IMR-90 (cell line): ENCODE data around the gene ATP9B. TPM values are rescaled to one million over a fixed set of nuclear protein-coding genes. Genes with fewer than 3 reads are reported as not detected.

Experiments
- ATAC-seq: fragments of 200-7000 bp; cut with Tn5 transposase; 2 replicates; pipeline ENCODE4 v1.9.1; 2020; ENCODE audit warnings: low read depth, mild to moderate bottlenecking, moderate library complexity
- BruUV-seq: library from RNA; stranded (reverse); fragments of 400-500 nt; replicated peaks from 2 replicates; lab custom pipeline; 2021; lab: Mats Ljungman, UMichigan
- CTCF ChIA-PET: fragments of 300-600 bp; formaldehyde crosslinking; extraction: SDS; loops from one replicate; lab custom pipeline; 2021; ENCODE audit warnings: antibody characterized with exemption; lab: Yijun Ruan, JAX
- POLR2A ChIA-PET: fragments of 300-600 bp; sonication (Branson Sonifier 250); formaldehyde crosslinking; loops from one replicate; lab custom pipeline; 2022; ENCODE audit warnings: antibody characterized with exemption; ENCODE audit not compliant: unreplicated experiment; lab: Charles Lee
- DNase-seq: peaks from one replicate; pipeline ENCODE4 v3.0.0; 2013
- H2AFZ ChIP-seq: replicated peaks from 2 replicates; pipeline ENCODE3; 2013; ENCODE audit warnings: low read length, mild to moderate bottlenecking; ENCODE audit not compliant: poor library complexity
- H2AK5ac ChIP-seq: 2 replicates; pipeline ENCODE4 v1.6.1; 2013; ENCODE audit warnings: low read depth, low read length, inconsistent platforms
- H2AK9ac ChIP-seq: replicated peaks from 2 replicates; pipeline ENCODE3; 2013; ENCODE audit warnings: mild to moderate bottlenecking, low read depth, low read length, moderate library complexity; ENCODE audit not compliant: poor library complexity
- H2BK120ac ChIP-seq: 2 replicates; pipeline ENCODE4 v1.6.1; 2013; ENCODE audit warnings: low read depth, low read length, inconsistent platforms
- H2BK15ac ChIP-seq: 3 replicates; pipeline ENCODE4 v1.6.1; 2013; ENCODE audit warnings: low read depth, low read length, inconsistent platforms
- H2BK20ac ChIP-seq: 2 replicates; pipeline ENCODE4 v1.6.1; 2013; ENCODE audit warnings: low read depth, mild to moderate bottlenecking, inconsistent platforms, low read length, moderate library complexity
- H2BK5ac ChIP-seq: 2 replicates; pipeline ENCODE4 v1.6.1; 2013; ENCODE audit warnings: mild to moderate bottlenecking, low read depth, low read length, inconsistent platforms; ENCODE audit not compliant: poor library complexity, severe bottlenecking
- H3K14ac ChIP-seq: replicated peaks from 2 replicates; pipeline ENCODE4 v1.6.1; 2013; ENCODE audit warnings: low read depth, low read length, inconsistent platforms
- H3K18ac ChIP-seq: 2 replicates; pipeline ENCODE4 v1.6.1; 2013; ENCODE audit warnings: low read depth, low read length, control low read depth
- H3K23ac ChIP-seq: 2 replicates; pipeline ENCODE4 v1.6.1; 2013; ENCODE audit warnings: low read depth, low read length, inconsistent platforms
- H3K27ac ChIP-seq: 2 replicates; pipeline ENCODE4 v1.5.1; 2013; ENCODE audit warnings: mild to moderate bottlenecking, control low read depth, low read length; ENCODE audit not compliant: insufficient read depth
- H3K27me3 ChIP-seq: 2 replicates; pipeline ENCODE4 v1.6.1; 2013; ENCODE audit warnings: low read length; ENCODE audit not compliant: control insufficient read depth, insufficient read depth
- H3K36me3 ChIP-seq: 2 replicates; pipeline ENCODE4 v1.6.1; 2013; ENCODE audit warnings: low read length, mixed read lengths; ENCODE audit not compliant: control insufficient read depth, insufficient read depth
- H3K4ac ChIP-seq: 2 replicates; pipeline ENCODE4 v1.6.1; 2013; ENCODE audit warnings: low read depth, low read length, inconsistent platforms
- H3K4me1 ChIP-seq: 2 replicates; pipeline ENCODE4 v1.6.1; 2013; ENCODE audit warnings: low read length, mixed read lengths; ENCODE audit not compliant: control insufficient read depth, insufficient read depth
- H3K4me2 ChIP-seq: 2 replicates; pipeline ENCODE4 v1.6.1; 2013; ENCODE audit warnings: low read depth, mild to moderate bottlenecking, control low read depth, low read length, moderate library complexity
- H3K4me3 ChIP-seq: 2 replicates; pipeline ENCODE4 v1.5.1; 2013; ENCODE audit warnings: low read depth, mild to moderate bottlenecking, control low read depth, low read length, moderate library complexity; ENCODE audit not compliant: insufficient read depth
- H3K56ac ChIP-seq: 2 replicates; pipeline ENCODE4 v1.6.1; 2013; ENCODE audit warnings: low read length, inconsistent platforms; ENCODE audit not compliant: insufficient read depth; ENCODE audit errors: extremely low read depth
- H3K79me1 ChIP-seq, 2 experiments: 2 replicates each; pipeline ENCODE4 v1.6.1; 2013; ENCODE audit warnings: low read length in 2 of 2, inconsistent platforms in 1 of 2, low read depth in 1 of 2
- H3K9ac ChIP-seq: 2 replicates; pipeline ENCODE4 v1.6.1; 2013; ENCODE audit warnings: low read depth, low read length, control low read depth
- H3K9me1 ChIP-seq: 2 replicates; pipeline ENCODE4 v1.6.1; 2013; ENCODE audit warnings: low read length, inconsistent platforms; ENCODE audit not compliant: insufficient read depth
- H3K9me3 ChIP-seq: 2 replicates; pipeline ENCODE4 v1.6.1; 2013; ENCODE audit warnings: low read length; ENCODE audit not compliant: control insufficient read depth, insufficient read depth
- H4K20me1 ChIP-seq: 2 replicates; pipeline ENCODE4 v1.6.1; 2013; ENCODE audit warnings: low read length, inconsistent platforms; ENCODE audit not compliant: insufficient read depth
- H4K5ac ChIP-seq: 2 replicates; pipeline ENCODE4 v1.6.1; 2013; ENCODE audit warnings: mild to moderate bottlenecking, low read depth, low read length, control low read depth
- H4K8ac ChIP-seq, 2 experiments: 2 replicates each; pipeline ENCODE4 v1.6.1; 2013; ENCODE audit warnings: low read depth in 2 of 2, low read length in 2 of 2, control low read depth in 1 of 2, inconsistent platforms in 1 of 2
- H4K91ac ChIP-seq: 2 replicates; pipeline ENCODE4 v1.6.1; 2013; ENCODE audit warnings: low read depth, low read length, inconsistent platforms; ENCODE audit not compliant: insufficient read depth
- CEBPB ChIP-seq: IDR thresholded peaks from 2 replicates; pipeline ENCODE4 v1.6.1; 2012; ENCODE audit warnings: low read depth, low read length, improper control_type of control experiment
- CHD1 ChIP-seq: IDR thresholded peaks from 2 replicates; pipeline ENCODE4 v1.6.1; 2012; ENCODE audit warnings: low read depth, low read length, improper control_type of control experiment
- MAFK ChIP-seq: IDR thresholded peaks from 2 replicates; pipeline ENCODE4 v1.6.1; 2012; ENCODE audit warnings: low read depth, low read length, improper control_type of control experiment
- MAZ ChIP-seq: IDR thresholded peaks from 2 replicates; pipeline ENCODE4 v1.6.1; 2012; ENCODE audit warnings: low read depth, mild to moderate bottlenecking, low read length, improper control_type of control experiment, moderate library complexity, borderline replicate concordance
- MXI1 ChIP-seq: IDR thresholded peaks from 2 replicates; pipeline ENCODE4 v1.6.1; 2012; ENCODE audit warnings: low read depth, mild to moderate bottlenecking, low read length, moderate library complexity, borderline replicate concordance
- RAD21 ChIP-seq: IDR thresholded peaks from 2 replicates; pipeline ENCODE4 v1.6.1; 2012; ENCODE audit warnings: low read length, improper control_type of control experiment
- RCOR1 ChIP-seq: IDR thresholded peaks from 2 replicates; pipeline ENCODE4 v1.6.1; 2012; ENCODE audit warnings: mild to moderate bottlenecking, low read length, improper control_type of control experiment; ENCODE audit not compliant: insufficient replicate concordance
- SMC3 ChIP-seq: fragments of 150-350 bp; IDR thresholded peaks from 2 replicates; pipeline ENCODE4 v1.6.1; 2016; ENCODE audit warnings: low read depth, mild to moderate bottlenecking, antibody characterized with exemption, low read length, moderate library complexity
- WGBS, 2 experiments: methylation state at CpG; one replicate each; pipeline versions ENCODE4 v1.1.5 to v1.1.7; 2013; ENCODE audit warnings: missing lambda C conversion rate in 2 of 2; ENCODE audit not compliant: insufficient read length in 1 of 2; ENCODE audit errors: extremely low coverage in 2 of 2; 5-methylcytosine and 5-hydroxymethylcytosine counted together
- dilution Hi-C: fragments of 300-500 bp; cut with HindIII; formaldehyde crosslinking; loops from one replicate; pipeline ENCODE4 v1.14.3; 2018; ENCODE audit warnings: low sequenced_read_pairs; ENCODE audit not compliant: unreplicated experiment
- in situ Hi-C: fragments of 300-500 bp; cut with MboI; formaldehyde crosslinking; loops from 3 replicates; pipeline ENCODE4 v1.14.3; 2019; ENCODE audit warnings: low sequenced_read_pairs, inconsistent platforms, mixed read lengths
- intact Hi-C: fragments of 100-400 bp; cut with micrococcal nuclease; formaldehyde crosslinking; loops from 2 replicates; pipeline ENCODE4 v1.10.0; 2022
- polyA plus RNA-seq, 3 experiments: library from polyadenylated mRNA; depleted of rRNA; stranded (reverse); fragments of >200 nt; gene quantifications; 2 replicates each; pipeline ENCODE4 v1.2.3, GENCODE V29; 2012; ENCODE audit warnings: low replicate concordance in 1 of 3
- total RNA-seq: library from RNA; depleted of rRNA; stranded (reverse); fragments of >200 nt; gene quantifications from 2 replicates; pipeline ENCODE4 v1.2.3, GENCODE V29; 2012
- TF ChIP-seq, protein P1 (sequence below): fragments of 150-350 bp; IDR thresholded peaks from 2 replicates; pipeline ENCODE4 v1.6.1; 2017; ENCODE audit warnings: mild to moderate bottlenecking, antibody characterized with exemption, low read length, low read depth
- TF ChIP-seq, protein P2 (sequence below): conservative IDR thresholded peaks from 2 replicates; pipeline ENCODE4 v1.5.1; 2012; ENCODE audit warnings: mild to moderate bottlenecking, low read depth, low read length, improper control_type of control experiment

ATP9B gene
- total and polyA plus RNA-seq, 2 of the 4 experiments (the other 2 are of a cell fraction): 11.0 to 11.5 TPM

DNA sequence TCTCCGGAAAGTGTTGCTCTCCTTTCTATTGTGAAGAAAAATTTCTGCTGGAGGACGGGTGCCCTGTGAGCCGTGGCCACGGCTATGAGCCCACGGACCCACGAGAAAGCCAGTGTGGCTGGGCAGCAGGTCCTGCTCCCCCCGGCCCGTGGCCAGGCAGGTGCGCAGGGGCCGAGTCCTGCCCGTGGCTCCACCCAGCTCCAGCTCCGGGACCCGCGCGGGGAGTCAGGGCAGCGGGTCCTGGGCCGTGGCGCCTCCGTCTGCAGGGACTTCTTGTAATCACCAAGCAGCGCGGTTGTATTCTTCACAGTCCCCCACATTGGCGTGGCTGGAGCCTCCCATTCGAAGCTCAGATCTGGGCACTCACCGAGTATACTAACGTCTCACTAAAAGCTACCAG is 46.6 kb upstream of the ATP9B start:
- no peak overlapping the region for H2BK20ac ChIP-seq
- intact Hi-C loops: no loop called here
- H2AK5ac ChIP-seq: no peak overlapping the region
- ATAC-seq (no peak), DNase-seq (no peak)
- peaks cover 8% of the 10 kb centered on the region; the same call in 1 of the 2 replicates for H3K9me3 ChIP-seq
- H4K91ac ChIP-seq: no peak overlapping the region
- no peaks in the 10 kb centered on the region for H3K79me1 ChIP-seq
- no peaks in the 10 kb centered on the region for H3K36me3 ChIP-seq
- H4K5ac ChIP-seq: no peak overlapping the region
- H3K4ac ChIP-seq: no peak overlapping the region
- H3K9ac ChIP-seq: no peak overlapping the region
- POLR2A ChIA-PET: no interaction called here
- no peak overlapping the region for H3K4me3 ChIP-seq
- no peaks in the 10 kb centered on the region for H3K9me1 ChIP-seq
- H3K56ac ChIP-seq: no peak overlapping the region
- no peak for TF ChIP-seq CEBPB
- TF ChIP-seq MAZ: no peak
- TF ChIP-seq, protein P1, sequence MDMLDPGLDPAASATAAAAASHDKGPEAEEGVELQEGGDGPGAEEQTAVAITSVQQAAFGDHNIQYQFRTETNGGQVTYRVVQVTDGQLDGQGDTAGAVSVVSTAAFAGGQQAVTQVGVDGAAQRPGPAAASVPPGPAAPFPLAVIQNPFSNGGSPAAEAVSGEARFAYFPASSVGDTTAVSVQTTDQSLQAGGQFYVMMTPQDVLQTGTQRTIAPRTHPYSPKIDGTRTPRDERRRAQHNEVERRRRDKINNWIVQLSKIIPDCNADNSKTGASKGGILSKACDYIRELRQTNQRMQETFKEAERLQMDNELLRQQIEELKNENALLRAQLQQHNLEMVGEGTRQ: no peak
- TF ChIP-seq RAD21: no peak
- TF ChIP-seq MAFK: no peak
- TF ChIP-seq RCOR1: no peak
- TF ChIP-seq SMC3: no peak
- no peak for TF ChIP-seq MXI1
- TF ChIP-seq, protein P2, sequence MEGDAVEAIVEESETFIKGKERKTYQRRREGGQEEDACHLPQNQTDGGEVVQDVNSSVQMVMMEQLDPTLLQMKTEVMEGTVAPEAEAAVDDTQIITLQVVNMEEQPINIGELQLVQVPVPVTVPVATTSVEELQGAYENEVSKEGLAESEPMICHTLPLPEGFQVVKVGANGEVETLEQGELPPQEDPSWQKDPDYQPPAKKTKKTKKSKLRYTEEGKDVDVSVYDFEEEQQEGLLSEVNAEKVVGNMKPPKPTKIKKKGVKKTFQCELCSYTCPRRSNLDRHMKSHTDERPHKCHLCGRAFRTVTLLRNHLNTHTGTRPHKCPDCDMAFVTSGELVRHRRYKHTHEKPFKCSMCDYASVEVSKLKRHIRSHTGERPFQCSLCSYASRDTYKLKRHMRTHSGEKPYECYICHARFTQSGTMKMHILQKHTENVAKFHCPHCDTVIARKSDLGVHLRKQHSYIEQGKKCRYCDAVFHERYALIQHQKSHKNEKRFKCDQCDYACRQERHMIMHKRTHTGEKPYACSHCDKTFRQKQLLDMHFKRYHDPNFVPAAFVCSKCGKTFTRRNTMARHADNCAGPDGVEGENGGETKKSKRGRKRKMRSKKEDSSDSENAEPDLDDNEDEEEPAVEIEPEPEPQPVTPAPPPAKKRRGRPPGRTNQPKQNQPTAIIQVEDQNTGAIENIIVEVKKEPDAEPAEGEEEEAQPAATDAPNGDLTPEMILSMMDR: no peak
- TF ChIP-seq CHD1: no peak
- no peaks in the 10 kb centered on the region for H3K27me3 ChIP-seq
- H4K8ac ChIP-seq: no peak overlapping the region
- H3K14ac ChIP-seq: no peak overlapping the region
- WGBS, 2 experiments: 90% methylated on average over 15 of the region's 25 CpGs; no CpG with 5 or more reads in 1 of the 2 experiments
- no peak overlapping the region for H2AK9ac ChIP-seq
- no peak overlapping the region for H3K18ac ChIP-seq
- no TSS peak for BruUV-seq
- no peak overlapping the region for H3K4me2 ChIP-seq
- no peak overlapping the region for H2BK120ac ChIP-seq
- no peaks in the 10 kb centered on the region for H4K20me1 ChIP-seq
- no peak overlapping the region for H2BK15ac ChIP-seq
- CTCF ChIA-PET: no interaction called here
- no peak overlapping the region for H3K23ac ChIP-seq
- H3K4me1 ChIP-seq: no peaks in the 10 kb centered on the region
- in situ Hi-C loops: no loop called here
- no peak overlapping the region for H2AFZ ChIP-seq
- no peak overlapping the region for H2BK5ac ChIP-seq
- H3K27ac ChIP-seq: no peak overlapping the region
- dilution Hi-C loops: no loop called here
